GM18907 (cell line): ENCODE data around the gene EWSR1.

Experiments
- ATAC-seq: cut with Tn5 transposase; IDR thresholded peaks from one replicate; pipeline ENCODE4 v1.9.1; 2021; ENCODE audit warnings: mild to moderate bottlenecking, moderate library complexity; ENCODE audit not compliant: unreplicated experiment

EWSR1 gene

DNA sequence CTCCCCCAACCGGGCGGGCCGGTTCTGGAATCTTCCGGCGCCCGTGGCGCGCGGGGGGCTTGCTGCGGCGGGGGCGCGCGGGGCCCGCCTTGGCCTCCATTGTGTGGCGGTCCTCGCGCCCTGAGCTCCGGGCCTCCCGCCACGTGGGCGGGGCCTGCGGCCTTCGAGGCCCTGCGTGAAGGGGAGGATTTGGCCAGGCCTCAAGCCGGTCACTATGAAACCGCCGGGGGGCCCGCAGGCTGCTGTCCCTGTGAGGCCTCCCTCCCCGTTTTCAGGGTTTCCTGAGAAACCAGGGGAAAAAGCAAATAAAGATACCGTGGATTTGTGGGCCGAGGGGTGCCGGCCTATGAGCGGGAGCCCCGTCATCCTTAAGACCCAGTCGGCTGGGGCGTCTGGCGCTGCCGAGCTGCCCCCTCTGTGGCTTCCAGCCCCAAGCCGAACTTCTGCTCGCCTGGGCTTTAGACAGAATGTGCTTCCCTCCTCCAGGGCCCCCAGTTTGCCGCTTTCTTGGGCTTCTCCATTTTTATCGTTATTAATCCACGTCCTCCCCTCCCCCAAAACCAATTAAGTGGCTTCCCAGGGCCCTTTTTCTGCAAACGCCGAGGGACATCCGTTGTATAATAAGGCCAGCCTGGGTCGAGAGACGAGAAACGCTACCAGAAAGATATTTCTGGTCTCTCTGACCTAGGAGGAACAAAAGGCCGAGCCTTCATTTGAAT, 602 bp downstream of the EWSR1 start:
- ATAC-seq = peak; percentile 14

DNA sequence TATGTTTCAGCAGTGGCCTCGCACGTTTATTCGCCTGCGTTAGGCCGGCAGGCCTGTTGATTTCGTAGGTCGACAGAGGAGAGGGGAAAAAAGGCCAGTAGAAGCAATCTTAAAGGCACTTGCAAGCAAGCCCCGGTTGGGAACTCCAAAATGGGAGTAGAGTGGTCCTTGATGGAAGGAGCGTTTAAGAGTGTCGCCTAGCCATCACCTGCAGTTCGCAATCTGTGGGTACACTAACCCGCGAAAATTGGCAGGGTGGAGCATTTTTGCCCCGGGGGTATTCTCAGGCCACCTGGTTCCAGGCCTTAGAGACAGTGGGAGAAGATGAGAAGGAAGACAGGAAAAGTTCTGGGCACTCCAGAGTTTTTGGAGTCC, 1.1 kb downstream of the EWSR1 start:
- ATAC-seq = no peak

DNA sequence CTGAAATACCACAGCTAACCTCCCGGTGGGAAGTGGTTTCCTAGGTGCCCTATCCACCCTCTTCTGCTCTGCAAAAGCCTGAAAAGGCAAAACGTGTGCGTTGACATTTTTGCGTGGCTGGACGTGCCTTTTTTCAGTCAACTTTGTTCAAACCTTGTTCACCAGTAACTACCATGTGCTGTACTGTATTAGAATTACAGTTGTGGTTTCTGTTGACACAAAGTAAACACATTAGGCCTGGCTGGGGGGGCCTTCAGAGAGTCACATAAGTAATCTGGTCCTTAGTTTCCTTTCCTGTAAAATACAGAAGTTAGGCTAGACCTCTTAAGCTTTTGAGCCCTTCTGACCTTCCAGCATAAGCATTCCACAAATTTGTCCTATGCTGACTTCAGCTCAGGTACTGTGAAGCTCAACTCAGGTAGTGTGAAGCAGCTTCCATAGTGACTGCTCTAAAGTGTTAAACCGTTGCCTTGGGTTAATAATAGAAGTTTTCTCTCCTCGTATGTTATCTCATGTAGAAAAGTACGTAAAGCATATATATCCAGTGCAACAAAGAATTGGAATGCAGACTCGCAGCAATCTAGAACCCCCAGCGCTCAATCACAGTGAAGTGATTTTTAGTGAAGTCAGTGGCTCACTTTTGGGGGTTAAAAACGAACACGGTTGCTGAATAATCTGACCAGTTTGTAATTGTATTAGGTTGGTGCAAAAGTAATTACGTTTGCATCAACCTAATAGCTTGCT, 1.8 kb downstream of the EWSR1 start:
- ATAC-seq = no peak

DNA sequence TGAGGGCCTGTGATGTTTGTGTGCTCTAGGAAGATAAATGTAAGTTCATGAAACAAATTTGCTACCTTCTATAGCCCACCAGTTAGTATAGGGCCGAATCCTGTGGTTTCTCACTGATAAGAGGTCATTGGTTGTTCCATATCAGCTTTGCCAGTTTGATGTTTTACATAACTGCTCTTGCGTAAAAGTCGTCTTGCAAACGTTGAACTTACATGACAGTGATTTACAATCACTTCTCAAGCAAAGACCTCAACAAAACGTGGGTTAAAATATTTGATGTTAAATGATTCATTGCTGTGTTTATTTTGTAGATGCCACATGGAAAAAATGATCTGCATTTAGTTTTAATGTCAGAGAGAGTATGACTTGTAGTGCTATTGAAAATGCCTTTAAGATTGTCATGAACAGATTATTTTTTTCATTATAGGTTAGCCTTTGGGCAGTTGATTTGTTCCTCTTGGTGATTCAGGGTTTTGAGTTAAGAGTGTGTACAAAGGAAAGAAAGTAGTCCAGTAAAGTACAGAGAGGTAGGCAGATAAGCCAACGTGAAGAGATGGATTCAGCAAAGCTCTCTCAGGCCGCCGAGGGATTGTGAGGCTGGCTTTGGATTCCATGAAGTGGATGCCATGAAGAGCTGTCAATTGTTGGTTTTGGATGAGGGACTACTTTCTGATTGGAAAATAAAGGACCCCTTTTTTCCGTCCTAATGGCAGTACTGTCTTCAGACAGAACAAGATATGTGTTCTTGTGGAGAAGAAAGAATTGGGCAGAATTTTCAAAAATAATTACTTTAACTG, 2.6 kb downstream of the EWSR1 start:
- no peak for ATAC-seq

DNA sequence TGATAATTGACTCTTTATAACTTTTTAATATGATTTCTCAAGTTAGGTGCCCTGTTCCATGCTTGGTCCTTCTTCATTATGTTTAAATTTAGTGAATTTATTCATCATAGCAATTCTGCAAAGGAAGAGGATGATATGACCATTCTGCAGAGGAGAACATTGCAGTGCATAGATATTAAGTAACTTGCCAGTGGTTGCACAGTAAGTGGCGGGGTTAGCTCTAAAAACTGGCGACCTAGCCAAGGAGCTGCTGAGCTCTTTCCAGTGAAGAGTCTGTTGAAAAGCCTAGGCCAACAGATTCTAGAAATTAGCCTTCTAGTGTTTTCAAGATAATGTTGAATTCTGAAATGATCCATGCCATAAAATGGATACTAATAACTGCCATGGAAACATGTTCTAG, 4.6 kb downstream of the EWSR1 start:
- no peak for ATAC-seq

DNA sequence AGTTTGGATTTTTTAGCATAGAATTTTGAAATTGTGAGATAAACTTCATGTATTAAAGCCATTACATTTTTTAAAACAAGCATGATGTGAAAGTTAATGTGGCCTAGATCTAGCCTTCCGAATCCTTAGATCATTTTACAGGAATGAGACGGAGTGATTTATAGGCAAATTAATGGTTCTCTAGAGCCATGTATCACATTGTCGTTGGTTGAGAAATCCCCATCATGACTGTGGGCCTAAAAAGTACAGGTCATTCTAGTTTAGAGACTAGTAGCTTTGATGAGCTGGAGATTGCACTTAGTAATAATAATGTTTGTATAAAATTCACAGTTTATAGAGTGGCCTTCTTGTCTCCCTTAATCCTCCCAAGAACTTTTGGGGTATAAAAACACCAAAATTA, 7.1 kb downstream of the EWSR1 start:
- ATAC-seq = no peak

DNA sequence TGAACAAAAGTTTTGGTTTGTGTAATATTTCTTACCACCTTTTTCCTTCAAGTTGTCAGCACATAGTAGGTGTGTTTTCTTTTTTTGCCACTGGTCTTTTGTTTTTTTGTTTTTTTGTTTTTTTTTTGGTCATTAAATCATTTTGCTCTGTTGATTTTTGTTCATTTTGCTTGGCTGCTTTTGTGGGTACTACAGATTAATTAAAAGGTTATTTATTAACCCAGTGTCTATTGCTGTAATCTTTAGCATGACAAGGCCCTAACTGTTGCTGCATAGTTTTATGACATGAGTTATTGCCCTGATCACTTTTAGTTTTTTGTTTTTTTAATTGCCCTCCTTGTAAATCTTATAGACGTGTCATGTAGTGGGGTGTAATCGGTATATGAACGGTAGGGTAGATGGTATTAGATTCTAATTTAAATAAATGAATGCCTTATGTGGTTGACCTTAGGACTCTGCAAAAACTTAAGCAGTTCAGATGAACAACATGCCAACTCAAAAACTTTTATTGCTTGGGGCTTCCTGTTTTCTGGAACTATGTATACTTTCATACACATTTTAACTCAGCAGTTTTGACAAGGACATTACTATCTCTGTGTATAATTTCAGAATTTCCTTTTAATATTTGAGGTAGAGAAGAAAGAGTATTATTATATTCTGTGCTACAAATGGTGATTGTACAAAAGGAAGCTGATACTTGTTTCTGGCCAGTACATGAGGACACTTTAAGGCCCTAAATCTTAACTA, 7.9 kb downstream of the EWSR1 start:
- no peak for ATAC-seq

DNA sequence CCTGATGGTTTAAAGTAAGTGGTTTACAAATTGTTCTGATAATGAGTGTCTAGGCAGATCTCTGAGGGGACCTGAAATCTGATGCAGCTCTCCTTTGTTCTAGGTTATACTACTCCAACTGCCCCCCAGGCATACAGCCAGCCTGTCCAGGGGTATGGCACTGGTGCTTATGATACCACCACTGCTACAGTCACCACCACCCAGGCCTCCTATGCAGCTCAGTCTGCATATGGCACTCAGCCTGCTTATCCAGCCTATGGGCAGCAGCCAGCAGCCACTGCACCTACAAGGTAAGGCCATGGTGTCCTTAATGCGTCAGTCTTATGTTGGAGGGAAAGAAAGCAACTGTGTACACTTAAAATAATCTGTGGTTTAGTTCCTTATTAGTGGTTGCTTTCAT, 9.9 kb downstream of the EWSR1 start:
- ATAC-seq = no peak

DNA sequence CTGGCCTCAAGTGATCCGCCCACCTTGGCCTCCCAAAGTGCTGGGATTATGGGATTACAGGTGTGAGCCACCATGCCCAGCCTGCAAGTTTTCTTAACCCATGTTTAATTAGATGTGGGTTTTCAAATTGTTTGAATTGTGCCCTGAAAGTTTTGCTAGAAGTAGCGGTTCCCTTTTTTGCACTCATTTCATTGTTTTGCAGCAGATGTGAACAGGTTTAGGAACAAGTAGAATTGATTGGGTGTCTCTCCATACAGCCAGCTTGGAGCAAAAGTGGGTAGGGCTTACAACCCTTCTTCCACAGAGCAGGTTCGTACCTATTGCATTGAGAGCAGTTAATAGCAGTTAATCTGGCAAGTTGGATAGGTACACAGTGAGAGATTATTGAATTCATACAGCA, 16.1 kb downstream of the EWSR1 start:
- ATAC-seq = no peak

DNA sequence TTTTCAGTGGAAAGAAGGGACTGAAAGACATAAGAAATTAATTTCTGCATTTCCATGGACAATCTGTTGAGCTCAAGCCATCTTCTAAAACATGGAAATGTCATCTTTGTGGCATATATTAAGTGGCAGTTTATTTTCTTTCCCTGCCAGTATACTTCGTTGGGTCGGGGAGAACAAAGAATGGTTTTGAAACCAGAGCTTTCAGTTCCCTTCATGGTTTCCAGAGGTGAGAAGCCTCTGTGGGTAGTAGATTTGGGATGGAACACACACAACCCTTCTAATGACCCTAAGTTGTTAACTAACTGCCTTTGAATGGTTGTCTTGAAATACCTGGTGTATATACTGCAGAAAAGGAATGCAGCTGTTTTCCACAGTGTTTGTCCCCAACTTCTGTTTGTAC, 20.8 kb downstream of the EWSR1 start:
- no peak for ATAC-seq

DNA sequence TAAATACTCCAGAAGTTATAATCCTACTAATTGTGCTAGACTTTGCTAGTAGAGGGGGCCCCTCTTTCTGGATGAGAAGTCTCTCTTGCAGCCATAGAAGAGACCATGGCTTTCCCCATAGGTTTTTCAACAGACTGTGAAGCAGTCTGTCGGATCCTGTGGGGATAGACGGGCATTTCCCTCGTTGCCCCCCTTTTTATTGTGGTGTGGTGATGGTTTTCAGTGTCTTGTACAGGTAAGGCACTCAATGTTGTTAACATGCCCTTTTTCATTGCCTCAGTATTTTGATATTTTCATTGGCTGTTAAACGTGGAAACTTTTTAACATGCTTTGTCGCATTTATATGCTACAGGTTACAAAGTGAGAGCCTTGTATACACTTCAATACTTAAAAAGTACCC, 22.0 kb downstream of the EWSR1 start:
- no peak for ATAC-seq

DNA sequence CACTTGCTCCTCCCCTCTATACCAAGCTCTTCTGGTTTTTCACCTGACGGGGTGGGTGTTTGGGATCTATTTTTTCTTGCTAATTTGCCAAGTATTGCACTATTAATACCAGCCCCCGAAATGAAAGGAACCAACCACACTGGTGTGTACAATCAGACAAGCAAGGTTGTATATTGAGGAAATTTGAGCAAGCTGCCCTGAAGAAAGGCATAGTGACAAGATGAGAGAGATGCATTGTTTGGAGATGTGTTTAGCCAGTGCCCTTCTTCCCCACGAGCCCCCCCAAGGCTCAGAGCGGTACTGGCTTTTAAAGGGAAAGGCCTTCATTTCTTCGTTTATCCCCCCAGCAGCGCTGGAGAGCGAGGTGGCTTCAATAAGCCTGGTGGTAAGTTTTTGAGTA, 23.1 kb downstream of the EWSR1 start:
- ATAC-seq = no peak

DNA sequence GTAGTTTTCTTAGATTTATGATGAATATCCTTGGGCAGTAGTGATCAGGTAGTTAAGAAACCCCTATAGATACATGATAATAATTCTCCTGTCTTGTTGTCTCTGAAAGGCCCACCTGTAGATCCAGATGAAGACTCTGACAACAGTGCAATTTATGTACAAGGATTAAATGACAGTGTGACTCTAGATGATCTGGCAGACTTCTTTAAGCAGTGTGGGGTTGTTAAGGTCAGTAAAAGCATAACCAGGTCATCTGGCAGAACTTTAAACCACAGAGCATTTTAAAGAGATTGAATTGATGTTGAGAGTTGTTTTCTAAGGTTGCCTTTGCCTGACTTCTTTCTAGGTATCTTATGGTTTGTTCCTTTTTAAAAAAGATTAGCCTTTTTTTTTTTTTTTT, 24.3 kb downstream of the EWSR1 start:
- ATAC-seq = no peak

DNA sequence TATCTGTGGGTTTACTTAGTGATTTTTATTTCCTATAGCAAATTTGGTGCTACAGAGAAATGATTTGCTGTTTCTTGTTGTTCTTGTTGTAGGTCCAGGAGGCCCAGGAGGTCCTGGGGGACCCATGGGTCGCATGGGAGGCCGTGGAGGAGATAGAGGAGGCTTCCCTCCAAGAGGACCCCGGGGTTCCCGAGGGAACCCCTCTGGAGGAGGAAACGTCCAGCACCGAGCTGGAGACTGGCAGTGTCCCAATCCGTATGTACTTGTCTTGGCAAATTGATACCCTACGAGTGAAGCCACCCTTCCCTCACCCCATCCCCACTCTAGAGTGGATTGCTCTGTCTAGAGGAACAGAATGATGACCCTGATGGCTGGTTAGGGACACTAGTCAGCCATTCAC, 30.6 kb downstream of the EWSR1 start:
- no peak for ATAC-seq

DNA sequence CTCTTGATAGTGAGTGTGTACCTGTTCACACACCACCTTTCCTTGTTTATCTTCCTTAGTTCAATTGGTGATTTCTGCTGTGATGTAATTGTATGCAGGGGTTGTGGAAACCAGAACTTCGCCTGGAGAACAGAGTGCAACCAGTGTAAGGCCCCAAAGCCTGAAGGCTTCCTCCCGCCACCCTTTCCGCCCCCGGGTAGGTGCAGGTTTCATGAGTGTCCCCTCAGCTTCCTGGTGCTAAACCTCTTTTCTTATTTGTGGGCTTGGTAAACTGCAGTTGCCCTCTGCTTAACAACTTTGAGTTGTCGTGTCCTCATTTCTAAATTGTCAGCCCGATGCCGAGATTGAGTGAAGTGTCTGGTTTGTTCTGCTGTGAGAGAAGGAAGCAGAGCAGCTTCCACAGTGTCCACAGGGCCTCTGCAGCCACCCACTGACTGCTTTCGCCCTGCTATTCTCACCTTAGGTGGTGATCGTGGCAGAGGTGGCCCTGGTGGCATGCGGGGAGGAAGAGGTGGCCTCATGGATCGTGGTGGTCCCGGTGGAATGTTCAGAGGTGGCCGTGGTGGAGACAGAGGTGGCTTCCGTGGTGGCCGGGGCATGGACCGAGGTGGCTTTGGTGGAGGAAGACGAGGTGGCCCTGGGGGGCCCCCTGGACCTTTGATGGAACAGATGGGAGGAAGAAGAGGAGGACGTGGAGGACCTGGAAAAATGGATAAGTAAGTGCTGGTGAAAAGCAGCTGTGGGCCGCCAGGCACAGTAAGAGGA, 31.2 kb downstream of the EWSR1 start:
- no peak for ATAC-seq

DNA sequence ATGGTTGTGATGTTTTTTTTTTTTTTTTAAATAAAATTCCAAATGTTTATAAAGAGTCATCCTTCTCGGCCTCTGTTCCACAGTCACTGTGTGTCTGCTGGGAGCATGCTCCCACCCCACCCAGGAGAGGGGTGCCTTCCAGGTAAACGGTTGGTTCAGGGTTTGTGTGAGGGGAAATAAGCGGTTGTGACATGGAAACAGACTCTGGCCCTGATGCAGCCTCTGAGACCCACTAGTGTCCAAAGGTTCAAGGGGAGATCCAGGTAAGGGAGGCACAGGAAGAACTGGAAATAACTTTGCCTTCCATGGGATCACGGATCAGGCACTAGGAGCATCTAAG, 32.4 kb downstream of the EWSR1 start:
- no peak for ATAC-seq

DNA sequence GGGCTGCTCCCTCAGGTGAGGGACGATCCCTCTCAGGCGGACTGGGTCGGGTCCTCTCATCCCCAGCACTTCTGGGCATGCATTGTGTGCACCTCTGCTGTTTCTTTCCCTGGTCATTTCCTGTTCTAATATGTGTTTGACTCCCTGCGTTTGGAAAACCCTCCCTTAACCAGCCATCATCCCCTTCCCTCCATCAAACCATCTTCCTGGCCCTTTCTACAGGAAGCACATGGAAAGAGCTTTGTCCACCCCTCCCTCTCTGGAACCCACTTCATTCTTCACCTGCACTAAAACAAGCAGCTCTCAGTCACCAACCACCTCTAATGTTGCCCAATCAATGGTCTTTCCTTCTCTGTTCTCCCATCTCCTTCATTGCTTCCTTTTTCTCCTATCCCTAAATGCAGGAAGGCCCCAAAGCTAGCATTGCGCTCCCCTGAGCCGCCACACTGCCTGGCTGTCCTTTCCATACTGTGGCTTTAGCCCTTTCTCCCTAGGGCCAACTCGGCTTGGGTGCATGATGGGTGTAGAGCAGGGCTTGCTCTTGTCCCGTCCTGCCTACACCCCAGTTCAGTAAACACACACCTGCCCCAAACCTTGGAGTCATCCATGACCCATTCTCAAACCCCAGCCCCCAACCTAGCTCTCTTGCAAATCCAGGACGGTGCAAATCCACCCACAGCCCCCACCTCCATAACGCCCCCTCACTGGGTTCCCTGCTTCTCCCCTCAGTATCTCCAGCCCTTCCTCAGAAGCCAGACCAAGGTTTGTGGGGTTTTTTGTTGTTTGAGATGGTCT, 32.9 kb downstream of the EWSR1 start:
- no peak for ATAC-seq

DNA sequence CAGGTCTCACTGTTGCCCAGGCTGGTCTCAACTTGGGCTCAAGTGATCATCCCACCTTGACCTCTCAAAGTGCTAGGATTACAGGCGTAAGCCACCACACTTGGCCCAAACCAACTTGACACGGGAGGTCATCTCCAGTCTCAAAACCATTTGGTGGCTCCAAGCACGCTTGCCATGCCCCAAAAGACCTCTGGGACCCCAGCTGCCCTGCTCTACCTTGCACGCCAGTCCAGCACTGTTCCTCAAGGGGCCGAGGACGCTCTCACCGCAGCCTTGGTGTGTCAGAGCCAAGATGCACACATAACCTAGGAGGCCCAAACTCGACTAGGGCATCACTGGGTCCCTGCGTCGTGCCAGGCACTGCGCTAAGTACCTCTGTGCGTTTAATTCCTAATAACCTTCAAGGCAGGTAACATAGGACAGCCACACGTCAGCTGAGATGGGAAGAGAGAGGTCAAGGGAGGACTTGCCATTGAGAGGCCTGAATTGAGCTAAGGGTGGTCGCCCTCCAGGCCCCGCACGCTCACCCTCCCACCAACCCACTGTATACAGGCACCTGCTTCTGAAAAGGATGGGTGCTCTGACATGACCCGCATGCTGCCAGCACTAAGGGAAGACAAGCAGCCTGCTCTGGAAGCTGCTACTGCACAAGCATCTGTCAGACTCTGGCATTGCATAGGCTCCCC, 33.8 kb downstream of the EWSR1 start:
- ATAC-seq = no peak

DNA sequence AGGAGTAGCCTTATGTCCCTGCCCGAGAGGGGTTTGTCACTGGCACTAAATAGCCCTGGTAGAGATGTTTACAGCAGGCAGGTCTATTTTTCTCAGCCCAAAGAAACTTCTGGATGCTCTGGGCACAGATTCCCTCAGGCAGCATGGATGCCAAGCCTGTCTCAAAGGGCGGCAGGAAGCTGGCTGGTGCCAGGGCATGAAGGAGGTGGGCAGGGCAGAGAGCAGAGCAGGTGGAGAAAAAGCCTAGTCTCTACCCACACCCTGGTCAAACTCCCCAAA, 34.3 kb downstream of the EWSR1 start:
- no peak for ATAC-seq
